Measurements from ENCODE around the gene RASSF10. TPM values are rescaled to one million over a fixed set of nuclear protein-coding genes. Genes with fewer than 3 reads are reported as not detected.
"Not testable (repeated sequence)": the region's sequence is repeated elsewhere in the genome, so short reads cannot be mapped to it uniquely, and the experiment has no call there.

The RASSF10 gene
- polyA plus RNA-seq, 3 donors = 0.09 to 0.52 TPM; not detected in 1

- WGBS, 3 donors = 77 to 82% (median 78%) methylated on average over 5 of the region's 5 CpGs
- no peak overlapping the region for H3K27ac ChIP-seq (ENCODE audit: low read depth, low read length)
Measured at GRCh38 chr11:13042873-13043342, 33.8 kb downstream of the RASSF10 start.

GRCh38 chr11:13043912-13044628 is 35.0 kb downstream of the RASSF10 start:
- 78 to 85% (median 83%) methylated on average over 4 of the region's 4 CpGs for WGBS, 3 donors
- H3K27ac ChIP-seq (ENCODE audit: low read depth, low read length) = no peak overlapping the region

GRCh38 chr11:13045089-13045488 is 36.0 kb downstream of the RASSF10 start:
- 89 to 94% (median 94%) methylated on average over 8 of the region's 8 CpGs for WGBS, 3 donors
- H3K27ac ChIP-seq (ENCODE audit: low read depth, low read length) = not testable (repeated sequence)

- 65 to 79% (median 72%) methylated on average over 5 of the region's 5 CpGs for WGBS, 3 donors
- no peak overlapping the region for H3K27ac ChIP-seq (ENCODE audit: low read depth, low read length)
Measured at GRCh38 chr11:13045734-13046133, 36.6 kb downstream of the RASSF10 start.

GRCh38 chr11:13046637-13047570 is 37.8 kb downstream of the RASSF10 start:
- 77 to 91% (median 78%) methylated on average over 10 of the region's 10 CpGs for WGBS, 3 donors
- no peak overlapping the region for H3K27ac ChIP-seq (ENCODE audit: low read depth, low read length)

GRCh38 chr11:13047884-13048283 is 38.8 kb downstream of the RASSF10 start:
- no peak overlapping the region for H3K27ac ChIP-seq (ENCODE audit: low read depth, low read length)
- 71 to 86% (median 82%) methylated on average over 4 of the region's 4 CpGs for WGBS, 3 donors

- whole genome bisulfite sequencing, 3 donors = 67 to 74% (median 67%) methylated on average over 2 of the region's 2 CpGs
- no peak overlapping the region for H3K27ac ChIP-seq (ENCODE audit: low read depth, low read length)
Measured at GRCh38 chr11:13051257-13051656, 42.1 kb downstream of the RASSF10 start.

GRCh38 chr11:13052130-13052571 is 43.0 kb downstream of the RASSF10 start:
- WGBS, 3 donors = 47 to 82% (median 77%) methylated on average over 5 of the region's 5 CpGs
- H3K27ac ChIP-seq (ENCODE audit: low read depth, low read length) = no peak overlapping the region

GRCh38 chr11:13053255-13053917 is 44.3 kb downstream of the RASSF10 start:
- WGBS, 3 donors = 70 to 85% (median 80%) methylated on average over 6 of the region's 6 CpGs
- H3K27ac ChIP-seq (ENCODE audit: low read depth, low read length) = no peak overlapping the region

GRCh38 chr11:13054278-13054677 is 45.2 kb downstream of the RASSF10 start:
- 75 to 88% (median 79%) methylated on average over 3 of the region's 3 CpGs for WGBS, 3 donors

GRCh38 chr11:13055200-13055599 is 46.1 kb downstream of the RASSF10 start:
- H3K27ac ChIP-seq (ENCODE audit: low read depth, low read length) = no peak overlapping the region
- 47 to 79% (median 58%) methylated on average over 2 of the region's 2 CpGs for WGBS, 3 donors

More at GRCh38 chr11:13054278-13054677, 45.2 kb downstream of the RASSF10 start:
- no peak overlapping the region for H3K27ac ChIP-seq (ENCODE audit: low read depth, low read length)

- no peak overlapping the region for H3K27ac ChIP-seq (ENCODE audit: low read depth, low read length)
- 85 to 87% (median 86%) methylated on average over 3 of the region's 3 CpGs for WGBS, 3 donors
Measured at GRCh38 chr11:13061294-13061990, 52.3 kb downstream of the RASSF10 start.

Data from adipose tissue (tissue), 3 donors.